HG03175 (cell line): ENCODE data around the gene CACNB3.
A peak's percentile ranks its signal among the peaks of the same experiment; 100 is the strongest.

Source experiments
- ATAC-seq: cut with Tn5 transposase; IDR thresholded peaks from one replicate; pipeline ENCODE4 v1.9.1; 2021; ENCODE audit warnings: mild to moderate bottlenecking, moderate library complexity; ENCODE audit not compliant: unreplicated experiment

The CACNB3 gene

GRCh38 chr12:48788524-48788853, 29.8 kb upstream of the CACNB3 start:
- no peak for ATAC-seq

GRCh38 chr12:48788854-48789775, 29.2 kb upstream of the CACNB3 start, which contains the start of gene ADCY6:
TSS of gene ADCY6 (minus strand) at chr12:48789089. CDS start at chr12:48783434, 5,655 bp downstream.
- peak; percentile 56 for ATAC-seq

GRCh38 chr12:48789858-48790326, 28.4 kb upstream of the CACNB3 start:
- no peak for ATAC-seq

GRCh38 chr12:48793696-48794095, 24.6 kb upstream of the CACNB3 start:
- no peak for ATAC-seq

- ATAC-seq: no peak
Observed at GRCh38 chr12:48794870-48795269, 23.4 kb upstream of the CACNB3 start.

- peak; percentile 50 for ATAC-seq
Observed at GRCh38 chr12:48795550-48796455, 22.5 kb upstream of the CACNB3 start.

- no peak for ATAC-seq
Observed at GRCh38 chr12:48796976-48797375, 21.3 kb upstream of the CACNB3 start.

GRCh38 chr12:48800457-48800856, 17.8 kb upstream of the CACNB3 start:
- no peak for ATAC-seq

GRCh38 chr12:48800971-48801370, 17.3 kb upstream of the CACNB3 start:
- ATAC-seq: no peak

GRCh38 chr12:48803675-48804074, 14.6 kb upstream of the CACNB3 start:
- no peak for ATAC-seq

- ATAC-seq: no peak
Observed at GRCh38 chr12:48807981-48808380, 10.3 kb upstream of the CACNB3 start.

GRCh38 chr12:48810903-48811431, 7.3 kb upstream of the CACNB3 start:
- ATAC-seq: no peak

GRCh38 chr12:48811437-48812090, 6.7 kb upstream of the CACNB3 start:
- ATAC-seq: no peak

- no peak for ATAC-seq
Observed at GRCh38 chr12:48812389-48812788, 5.9 kb upstream of the CACNB3 start.

GRCh38 chr12:48813465-48814261, 4.6 kb upstream of the CACNB3 start:
- ATAC-seq: no peak

GRCh38 chr12:48814262-48815125, 3.8 kb upstream of the CACNB3 start:
- peak; percentile 79 for ATAC-seq

- peak; percentile 36 for ATAC-seq
Observed at GRCh38 chr12:48815126-48816110, 2.9 kb upstream of the CACNB3 start.
